Neural cell (in vitro differentiated cells): Measurements from ENCODE around the gene EPB41L2.

Experiments
- EZH2 ChIP-seq: fragments of 200-600, 300-800 bp; shearing (Covaris generic), sonication (generic); IDR thresholded peaks from 2 replicates; pipeline ENCODE4 v1.6.1; 2014; ENCODE audit warnings: antibody characterized with exemption, low read length, borderline replicate concordance, mild to moderate bottlenecking; ENCODE audit not compliant: insufficient read depth, poor library complexity, severe bottlenecking
- POLR2AphosphoS5 ChIP-seq: IDR thresholded peaks from 2 replicates; pipeline ENCODE4 v1.6.1; 2012

DNA sequence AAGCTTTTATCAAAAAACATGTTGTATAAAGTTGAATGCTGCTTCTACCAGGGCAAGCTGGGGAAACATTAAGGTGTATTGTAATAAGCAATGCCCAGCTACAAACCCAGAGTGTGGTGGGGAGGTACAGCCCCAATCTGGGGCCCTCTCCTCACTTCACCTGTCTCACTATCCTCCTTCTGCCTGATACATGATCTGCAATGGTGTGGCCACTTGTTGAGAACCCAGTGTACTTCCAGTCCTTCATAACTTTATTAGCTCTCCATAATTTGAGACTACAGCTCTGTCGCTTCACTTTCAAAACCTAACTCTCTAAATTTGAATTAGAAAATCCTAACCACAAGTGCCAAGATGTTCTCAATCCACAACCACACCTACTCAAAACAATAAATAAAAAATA is 84.9 kb downstream of the EPB41L2 start:
- TF ChIP-seq EZH2 (no peak), POLR2AphosphoS5 (no peak)
